H9 (cell line): ENCODE data around the gene RPS10. TPM values are rescaled to one million over a fixed set of nuclear protein-coding genes. Genes with fewer than 3 reads are reported as not detected.

Experiments
- DNase-seq: peaks from one replicate; pipeline ENCODE4 v3.0.0-alpha.2; 2017
- H2AFZ ChIP-seq: one replicate; pipeline ENCODE4 v1.6.1; 2013; ENCODE audit warnings: mild to moderate bottlenecking, low read length, control low read depth, moderate library complexity
- H2AK5ac ChIP-seq: 2 replicates; pipeline ENCODE4 v1.6.1; 2013; ENCODE audit warnings: low read length, control low read depth, mixed read lengths; ENCODE audit not compliant: insufficient read length
- H2BK120ac ChIP-seq: one replicate; pipeline ENCODE4 v1.6.1; 2013; ENCODE audit warnings: low read depth, mild to moderate bottlenecking, low read length, control low read depth, inconsistent platforms; ENCODE audit not compliant: poor library complexity, severe bottlenecking
- H2BK12ac ChIP-seq: 2 replicates; pipeline ENCODE4 v1.6.1; 2013; ENCODE audit warnings: low read length, control low read depth, mixed read lengths, low read depth; ENCODE audit not compliant: insufficient read length
- H2BK15ac ChIP-seq: 2 replicates; pipeline ENCODE4 v1.6.1; 2013; ENCODE audit warnings: low read depth, low read length, control low read depth
- H2BK20ac ChIP-seq: one replicate; pipeline ENCODE4 v1.6.1; 2013; ENCODE audit warnings: low read depth, mild to moderate bottlenecking, low read length, control low read depth, inconsistent platforms; ENCODE audit not compliant: poor library complexity, severe bottlenecking
- H2BK5ac ChIP-seq: 2 replicates; pipeline ENCODE4 v1.6.1; 2013; ENCODE audit warnings: low read length, control low read depth, mixed read lengths; ENCODE audit not compliant: insufficient read length
- H3K14ac ChIP-seq: 2 replicates; pipeline ENCODE4 v1.6.1; 2013; ENCODE audit warnings: low read length, control low read depth; ENCODE audit not compliant: insufficient read depth
- H3K18ac ChIP-seq: 2 replicates; pipeline ENCODE4 v1.6.1; 2013; ENCODE audit warnings: low read depth, mild to moderate bottlenecking, mixed read lengths, low read length, control low read depth; ENCODE audit not compliant: insufficient read length
- H3K23ac ChIP-seq: 2 replicates; pipeline ENCODE4 v1.6.1; 2013; ENCODE audit warnings: low read length, control low read depth, mixed read lengths, low read depth; ENCODE audit not compliant: insufficient read length
- H3K23me2 ChIP-seq: 2 replicates; pipeline ENCODE4 v1.6.1; 2013; ENCODE audit warnings: low read depth, mild to moderate bottlenecking, mixed read lengths, low read length, control low read depth; ENCODE audit not compliant: insufficient read length, poor library complexity, severe bottlenecking
- H3K27ac ChIP-seq: 2 replicates; pipeline ENCODE4 v1.5.1; 2013; ENCODE audit warnings: low read length, control low read depth, mixed read lengths, low read depth; ENCODE audit not compliant: insufficient read length
- H3K27me3 ChIP-seq: 2 replicates; pipeline ENCODE4 v1.6.1; 2013; ENCODE audit warnings: low read length, control low read depth, inconsistent platforms; ENCODE audit not compliant: insufficient read depth
- H3K4ac ChIP-seq: 2 replicates; pipeline ENCODE4 v1.6.1; 2013; ENCODE audit warnings: low read depth, mild to moderate bottlenecking, control low read depth, inconsistent platforms, low read length, moderate library complexity
- H3K4me1 ChIP-seq: 2 replicates; pipeline ENCODE4 v1.6.1; 2013; ENCODE audit warnings: low read length, control low read depth, inconsistent platforms; ENCODE audit not compliant: insufficient read depth
- H3K4me2 ChIP-seq: 2 replicates; pipeline ENCODE4 v1.6.1; 2013; ENCODE audit warnings: low read length, control low read depth, mixed read lengths; ENCODE audit not compliant: insufficient read length, insufficient read depth
- H3K56ac ChIP-seq: 2 replicates; pipeline ENCODE4 v1.6.1; 2013; ENCODE audit warnings: low read depth, mild to moderate bottlenecking, mixed read lengths, low read length, control low read depth; ENCODE audit not compliant: insufficient read length
- H3K79me1 ChIP-seq: 2 replicates; pipeline ENCODE4 v1.6.1; 2013; ENCODE audit warnings: low read depth, mild to moderate bottlenecking, moderate library complexity, low read length, control low read depth, inconsistent platforms; ENCODE audit not compliant: insufficient read depth, poor library complexity, severe bottlenecking
- H3K79me2 ChIP-seq: 2 replicates; pipeline ENCODE4 v1.6.1; 2013; ENCODE audit warnings: low read length, control low read depth, inconsistent platforms; ENCODE audit not compliant: insufficient read depth
- H3K9ac ChIP-seq: 2 replicates; pipeline ENCODE4 v1.6.1; 2013; ENCODE audit warnings: low read length, control low read depth, mixed read lengths; ENCODE audit not compliant: insufficient read length; ENCODE audit errors: extremely low read depth
- H3K9me3 ChIP-seq: one replicate; pipeline ENCODE4 v1.6.1; 2013; ENCODE audit warnings: low read depth, low read length, inconsistent platforms; ENCODE audit not compliant: control insufficient read depth
- H3T11ph ChIP-seq: one replicate; pipeline ENCODE4 v1.6.1; 2013; ENCODE audit warnings: mild to moderate bottlenecking, low read length, control low read depth, inconsistent platforms
- H4K20me1 ChIP-seq: one replicate; pipeline ENCODE4 v1.6.1; 2013; ENCODE audit not compliant: control insufficient read depth, insufficient read length, insufficient read depth
- H4K5ac ChIP-seq: 2 replicates; pipeline ENCODE4 v1.6.1; 2013; ENCODE audit warnings: low read depth, mild to moderate bottlenecking, mixed read lengths, low read length, control low read depth; ENCODE audit not compliant: insufficient read length
- H4K8ac ChIP-seq: replicated peaks from 2 replicates; pipeline ENCODE4 v1.6.1; 2013; ENCODE audit warnings: low read length, control low read depth, mixed read lengths, low read depth; ENCODE audit not compliant: insufficient read length
- H4K91ac ChIP-seq: 2 replicates; pipeline ENCODE4 v1.6.1; 2013; ENCODE audit warnings: low read depth, mild to moderate bottlenecking, moderate library complexity, mixed read lengths, low read length, control low read depth; ENCODE audit not compliant: insufficient read length
- H3K27ac Mint-ChIP-seq, 3 experiments: 2 replicates in 2 of 3; 3 replicates in 1 of 3; pipeline ENCODE4 v1.8.0; 2020 to 2021; ENCODE audit warnings: mixed read lengths in 3 of 3, mild to moderate bottlenecking in 1 of 3, moderate library complexity in 1 of 3
- H3K27me3 Mint-ChIP-seq: 2 replicates; pipeline ENCODE4 v1.8.0; 2021; ENCODE audit warnings: low read depth, mild to moderate bottlenecking, moderate library complexity, mixed read lengths
- H3K36me3 Mint-ChIP-seq, 3 experiments: 2 replicates in 2 of 3; 3 replicates in 1 of 3; pipeline ENCODE4 v1.8.0; 2020 to 2021; ENCODE audit warnings: low read depth in 3 of 3, mixed read lengths in 3 of 3; ENCODE audit not compliant: insufficient read depth in 1 of 3
- H3K4me1 Mint-ChIP-seq, 2 experiments: 2 replicates each; pipeline ENCODE4 v1.8.0; 2020; ENCODE audit warnings: mixed read lengths in 2 of 2
- H3K4me3 Mint-ChIP-seq, 2 experiments: 2 replicates in 1 of 2; 3 replicates in 1 of 2; pipeline ENCODE4 v1.8.0; 2020 to 2021; ENCODE audit warnings: mild to moderate bottlenecking in 2 of 2, mixed read lengths in 2 of 2, moderate library complexity in 1 of 2
- H3K9me3 Mint-ChIP-seq, 2 experiments: 2 replicates in 1 of 2; 3 replicates in 1 of 2; pipeline ENCODE4 v1.8.0; 2020; ENCODE audit warnings: mild to moderate bottlenecking in 2 of 2, mixed read lengths in 2 of 2, moderate library complexity in 1 of 2
- CTCF ChIP-seq: fragments of 200-600 bp; sonication (generic); conservative IDR thresholded peaks from 3 replicates; pipeline ENCODE4 v1.8.0; 2021; ENCODE audit warnings: antibody characterized with exemption, mild to moderate bottlenecking
- WGBS: extraction: QIAGEN DNeasy Blood & Tissue Kit; methylation state at CpG from one replicate; pipeline ENCODE4 v1.1.7; 2013; ENCODE audit warnings: missing lambda C conversion rate, low lambda C conversion rate, mixed read lengths; ENCODE audit not compliant: insufficient read length; ENCODE audit errors: extremely low coverage; 5-methylcytosine and 5-hydroxymethylcytosine counted together
- total RNA-seq: library from RNA; stranded (reverse); gene quantifications from 2 replicates; pipeline ENCODE4 v1.2.1, GENCODE V29; 2021

The RPS10 gene
- total RNA-seq, 1 experiment from 2014 or later, result 2,330 TPM

GRCh38 chr6:34457382-34457741 is 31.5 kb upstream of the RPS10 start:
- H3K23ac ChIP-seq, result no peak overlapping the region
- no peak overlapping the region for H4K5ac ChIP-seq
- H3K4me3 Mint-ChIP-seq, result no peak overlapping the region
- peaks cover 15 to 23% of the 10 kb centered on the region in 2 experiments for H3K4me1 Mint-ChIP-seq
- H3K9ac ChIP-seq, result no peak overlapping the region
- H3K23me2 ChIP-seq, result no peaks in the 10 kb centered on the region
- no peak overlapping the region for H2BK120ac ChIP-seq
- H3K27ac ChIP-seq, result no peak overlapping the region
- no peak overlapping the region for H2AFZ ChIP-seq
- H4K91ac ChIP-seq, result no peak overlapping the region
- H3K4me1 ChIP-seq, result no peaks in the 10 kb centered on the region
- no peak overlapping the region for H2BK20ac ChIP-seq
- no peak overlapping the region for H3K56ac ChIP-seq
- H3K79me1 ChIP-seq, result no peaks in the 10 kb centered on the region
- no peaks in the 10 kb centered on the region for H3K9me3 Mint-ChIP-seq
- H3K4ac ChIP-seq, result no peak overlapping the region
- TF ChIP-seq CTCF, result no peak
- H3K27me3 ChIP-seq, result no peaks in the 10 kb centered on the region
- H2BK5ac ChIP-seq, result no peak overlapping the region
- no peaks in the 10 kb centered on the region for H3K9me3 ChIP-seq
- H3K27me3 Mint-ChIP-seq, result no peaks in the 10 kb centered on the region
- no CpG with 5 or more reads among the region's 2 CpGs for WGBS
- H2AK5ac ChIP-seq, result no peak overlapping the region
- no peak overlapping the region for H3K18ac ChIP-seq
- H3K79me2 ChIP-seq, result no peaks in the 10 kb centered on the region
- no peaks in the 10 kb centered on the region for H4K20me1 ChIP-seq
- H3T11ph ChIP-seq, result no peak overlapping the region
- H3K27ac Mint-ChIP-seq, result no peak overlapping the region
- H3K36me3 Mint-ChIP-seq, result no peaks in the 10 kb centered on the region
- H3K14ac ChIP-seq, result no peak overlapping the region
- no peak overlapping the region for H2BK15ac ChIP-seq
- H2BK12ac ChIP-seq, result no peak overlapping the region
- no peak overlapping the region for H4K8ac ChIP-seq
- H3K4me2 ChIP-seq, result no peak overlapping the region
- no peak for DNase-seq
